Activated CD4-positive, CD25-positive, alpha-beta regulatory T cell treated with anti-CD3 and anti-CD28 coated beads, Interleukin-2, amount 50 U/mL, for 16 hours (primary cell): ENCODE data around the gene ZNF429.
"Not testable (repeated sequence)": the region's sequence is repeated elsewhere in the genome, so short reads cannot be mapped to it uniquely, and the experiment has no call there.

Source experiments
- DNase-seq: peaks from one replicate; pipeline ENCODE4 v3.0.0-alpha.2; 2020; ENCODE audit warnings: low read depth, low spot score

ZNF429 gene

DNA sequence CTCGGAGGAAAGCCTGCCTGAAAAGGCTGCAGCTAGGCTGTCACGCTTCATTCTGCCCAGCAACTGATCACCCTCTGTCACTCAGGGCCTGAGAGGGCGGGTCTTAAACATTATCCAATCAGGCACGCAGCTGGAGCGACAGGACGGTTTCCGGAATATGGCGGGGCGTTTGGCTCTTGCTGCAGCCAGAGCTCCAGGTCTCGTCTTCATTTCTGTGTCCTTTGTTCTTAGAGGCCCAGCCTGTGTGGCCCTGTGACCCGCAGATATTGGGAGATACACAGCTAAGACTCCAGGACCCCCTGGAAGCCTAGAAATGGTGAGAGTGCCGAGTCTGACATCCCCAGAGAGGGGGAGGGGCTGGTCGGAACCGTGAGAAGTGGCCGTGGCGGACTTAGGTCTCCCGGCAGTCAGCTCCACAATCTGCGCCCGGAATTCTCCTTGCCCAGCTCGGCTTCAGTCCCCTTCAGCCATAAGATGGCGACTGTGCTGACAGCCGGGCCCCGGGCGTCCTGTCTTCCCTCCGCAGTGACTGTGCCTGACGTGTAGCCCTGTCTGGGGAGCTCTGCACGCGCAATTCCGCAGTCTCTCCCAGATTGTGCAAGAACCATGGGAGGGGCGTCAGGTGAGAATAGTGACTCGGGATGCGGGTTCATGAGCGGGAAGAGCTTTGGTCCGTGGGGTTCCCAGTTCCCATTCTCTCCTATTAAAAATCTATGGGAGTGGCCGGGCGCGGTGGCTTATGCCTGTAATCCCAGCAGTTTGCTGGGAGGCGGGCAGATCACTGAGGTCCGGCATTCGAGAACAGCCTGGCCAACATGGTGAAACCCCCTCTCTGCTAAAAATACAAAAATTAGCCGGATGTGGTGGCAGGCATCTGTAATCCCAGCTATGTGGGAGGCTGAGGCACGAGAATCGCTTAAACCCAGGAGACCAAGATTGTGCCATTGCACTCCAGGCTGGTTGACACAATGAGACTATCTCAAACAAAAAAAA lies at the start of gene ZNF429:
Gene ZNF429, plus strand, starts transcription at position 144 of the 993 bp plus-strand sequence. Its CDS starts 170 bp downstream, at position 314.
- DNase-seq, result peak; percentile 83

DNA sequence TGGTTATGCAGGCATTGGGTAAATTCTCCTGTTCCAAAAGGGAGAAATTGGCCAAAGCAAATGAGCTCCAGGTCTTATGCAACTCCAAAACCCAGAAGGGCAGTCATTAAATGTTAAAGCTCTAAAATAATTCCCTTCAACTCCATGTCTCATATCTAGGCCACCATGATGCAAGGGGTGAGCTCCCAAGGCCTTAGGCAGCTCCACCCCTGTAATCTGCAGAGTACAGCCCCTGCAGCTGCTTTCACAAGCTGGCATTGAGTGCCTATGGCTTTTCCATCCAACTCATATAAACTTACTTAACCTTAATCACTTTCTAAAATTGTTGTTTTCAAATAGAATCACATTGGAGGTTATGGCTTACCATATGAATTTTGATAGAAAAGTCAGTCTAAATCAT lies 44.7 kb upstream of the ZNF429 start:
- DNase-seq, result no peak

DNA sequence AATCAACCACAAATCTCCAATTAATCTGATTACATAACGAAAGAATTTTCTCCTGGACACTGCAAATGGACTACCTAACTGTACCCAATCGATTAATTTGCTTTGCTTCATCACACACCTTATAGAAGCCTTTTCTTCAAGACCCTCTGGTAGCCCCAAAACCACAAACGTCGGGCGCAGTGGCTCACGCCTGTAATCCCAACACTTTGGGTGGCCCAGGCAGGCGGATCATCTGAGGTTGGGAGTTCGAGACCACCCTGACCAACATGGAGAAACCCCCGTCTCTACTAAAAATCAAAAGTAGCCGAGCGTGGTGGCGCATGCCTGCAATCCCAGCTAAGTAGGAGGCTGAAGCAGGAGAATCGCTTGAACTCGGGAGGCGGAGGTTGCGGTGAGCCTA lies 42.9 kb upstream of the ZNF429 start:
- DNase-seq, result no peak

DNA sequence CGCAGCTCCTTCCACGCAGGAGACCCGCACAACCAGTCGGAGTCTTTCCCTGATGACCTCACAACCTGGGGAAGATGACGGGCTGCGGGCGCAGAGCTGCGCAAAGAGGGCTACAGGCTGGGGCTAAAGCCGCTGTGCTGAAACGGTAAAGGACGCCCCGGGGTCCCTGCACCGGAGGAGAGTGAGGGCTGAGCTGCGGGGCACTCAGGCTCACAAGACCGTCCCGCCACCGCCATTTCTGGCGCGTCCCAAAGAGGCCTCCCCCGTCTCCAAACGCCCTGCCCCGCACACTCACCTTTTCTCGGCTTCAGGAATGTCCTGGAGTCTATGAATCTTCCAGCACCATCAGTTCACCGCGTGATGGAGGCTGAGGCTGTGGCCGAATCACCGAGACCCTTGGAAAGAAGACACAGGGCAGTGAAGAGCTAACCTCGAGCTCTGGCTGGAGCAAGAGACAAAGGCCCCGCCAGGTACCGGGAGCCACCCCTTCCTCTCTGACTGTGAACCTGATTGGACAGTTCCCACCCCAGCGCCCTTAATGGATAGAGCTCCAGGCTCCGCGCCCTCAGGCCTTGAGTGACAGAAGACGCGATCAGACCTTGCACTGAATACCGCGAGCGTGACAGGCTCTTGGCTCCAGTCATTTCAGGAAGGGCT lies 41.8 kb upstream of the ZNF429 start:
- DNase-seq, result no peak

DNA sequence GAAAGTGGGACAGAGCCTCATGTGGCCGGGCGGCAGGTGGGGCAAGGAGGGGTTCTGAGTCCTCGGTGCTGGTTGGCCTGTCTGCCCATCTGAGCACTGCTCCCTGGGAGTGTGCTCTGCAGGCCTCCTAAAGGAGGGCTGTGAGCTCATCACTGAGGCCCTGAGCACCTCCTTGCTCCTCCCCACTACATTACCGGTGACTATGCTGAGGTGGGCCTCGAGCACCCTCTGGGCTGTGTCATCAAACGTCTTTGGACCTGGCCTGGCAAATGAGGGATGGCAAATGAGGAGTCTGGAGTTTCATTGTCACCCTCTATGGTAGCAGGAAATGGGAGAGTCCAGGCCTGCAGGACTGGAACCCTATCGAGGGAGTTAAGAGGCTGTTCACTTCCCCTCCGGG lies 38.8 kb upstream of the ZNF429 start:
- no peak for DNase-seq

DNA sequence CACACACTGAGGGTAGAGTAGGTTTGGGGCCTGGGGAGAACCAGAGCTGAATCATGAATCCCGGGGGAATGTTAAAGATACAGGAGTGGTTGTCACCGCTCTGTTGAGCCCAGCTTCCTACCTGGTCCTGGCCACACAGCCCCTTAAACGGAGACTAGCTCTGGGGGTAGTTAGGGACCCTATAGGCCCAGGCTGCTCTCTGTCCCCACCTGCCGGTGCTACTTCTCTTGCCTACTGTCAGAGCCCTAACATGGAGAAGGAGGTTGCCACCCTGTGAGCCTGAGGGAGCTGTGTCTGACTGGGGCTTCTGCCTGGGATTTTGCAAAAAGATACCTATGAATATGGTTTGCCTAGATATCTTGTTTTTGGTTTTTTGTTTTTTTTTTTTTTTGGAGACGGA lies 36.6 kb upstream of the ZNF429 start:
- no peak for DNase-seq

DNA sequence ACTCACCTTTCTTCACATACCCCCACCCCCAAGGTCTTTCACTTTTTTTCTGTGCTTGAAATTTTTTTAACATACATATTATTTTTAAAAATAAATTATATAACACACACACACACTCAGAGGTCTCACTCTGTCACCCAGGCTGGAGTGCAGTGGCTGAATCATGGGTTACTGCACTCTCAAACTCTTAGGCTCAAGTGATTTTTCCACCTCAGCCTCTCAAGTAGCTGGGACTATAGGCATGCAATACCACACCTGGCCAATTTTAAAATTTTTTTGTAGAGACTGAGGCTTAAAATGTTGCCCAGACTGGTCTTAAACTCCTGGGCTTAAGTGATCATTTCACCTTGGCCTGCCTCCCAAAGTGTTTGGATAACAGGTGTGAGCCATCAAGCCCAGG lies 32.9 kb upstream of the ZNF429 start:
- DNase-seq, result no peak

DNA sequence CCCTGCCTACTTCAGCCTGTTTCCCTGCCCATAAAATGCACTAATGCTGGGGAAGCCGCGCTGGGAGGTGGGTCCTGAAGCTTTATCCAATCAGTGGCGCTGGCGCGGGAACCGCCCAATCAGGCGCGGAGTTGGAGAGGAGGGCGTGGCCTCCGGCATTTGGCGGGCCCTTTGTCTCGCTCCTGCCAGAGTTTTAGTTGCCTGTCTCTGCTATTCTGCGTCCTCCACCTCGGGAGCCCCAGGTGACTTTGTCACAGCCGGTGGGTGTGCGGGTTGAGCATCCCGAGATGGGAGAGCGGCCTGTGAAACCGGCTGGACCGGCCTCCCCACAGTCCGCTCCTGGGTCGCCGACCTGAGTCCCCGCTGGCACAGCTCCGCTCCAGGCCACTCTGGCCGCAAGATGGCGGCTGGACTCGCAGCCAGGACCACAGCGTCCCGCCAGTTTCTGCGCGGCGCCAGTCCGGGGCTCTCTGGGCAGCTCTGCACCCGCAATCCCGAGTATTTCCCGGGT lies 30.7 kb upstream of the ZNF429 start:
- DNase-seq, result peak; percentile 42

DNA sequence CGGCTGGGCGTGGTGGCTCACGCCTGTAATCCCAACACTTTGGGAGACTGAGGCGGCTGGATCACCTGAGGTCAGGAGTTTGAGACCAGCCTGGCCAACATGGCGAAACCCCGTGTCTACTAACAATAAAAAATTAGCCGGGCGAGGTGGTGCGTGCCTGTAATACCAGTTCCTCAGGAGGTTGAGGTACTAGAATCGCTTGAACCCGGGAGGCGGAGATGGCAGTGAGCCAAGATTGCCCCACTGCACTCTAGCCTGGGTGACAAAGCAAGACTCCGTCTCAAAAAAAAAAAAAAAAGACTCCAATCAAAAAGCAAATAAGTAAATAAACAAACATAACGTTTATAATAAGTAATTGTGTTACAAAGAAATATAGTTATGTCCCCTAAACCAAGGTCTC lies 23.0 kb upstream of the ZNF429 start:
- not testable (repeated sequence) for DNase-seq

DNA sequence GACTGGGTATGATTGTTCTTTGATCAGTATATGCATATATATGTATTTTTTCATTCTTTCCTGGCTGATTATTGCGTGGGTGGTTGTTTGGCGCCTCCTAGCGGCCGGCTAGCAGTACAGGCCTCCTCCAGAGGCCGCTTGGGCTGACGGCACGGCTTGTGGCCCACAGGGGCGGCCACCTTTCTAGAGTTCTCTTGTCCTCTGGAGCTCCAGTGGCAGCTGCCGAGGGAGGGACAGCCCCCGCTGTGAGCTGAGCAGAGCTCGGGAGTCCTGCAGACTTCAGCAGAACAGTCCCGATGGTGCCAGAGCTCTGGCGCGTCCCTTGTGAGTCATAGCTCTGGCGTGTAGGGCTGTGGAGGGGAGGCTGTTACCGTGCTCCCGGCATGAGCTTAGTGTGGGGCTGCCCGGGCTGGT lies 22.5 kb upstream of the ZNF429 start:
- DNase-seq, result peak; percentile 26

DNA sequence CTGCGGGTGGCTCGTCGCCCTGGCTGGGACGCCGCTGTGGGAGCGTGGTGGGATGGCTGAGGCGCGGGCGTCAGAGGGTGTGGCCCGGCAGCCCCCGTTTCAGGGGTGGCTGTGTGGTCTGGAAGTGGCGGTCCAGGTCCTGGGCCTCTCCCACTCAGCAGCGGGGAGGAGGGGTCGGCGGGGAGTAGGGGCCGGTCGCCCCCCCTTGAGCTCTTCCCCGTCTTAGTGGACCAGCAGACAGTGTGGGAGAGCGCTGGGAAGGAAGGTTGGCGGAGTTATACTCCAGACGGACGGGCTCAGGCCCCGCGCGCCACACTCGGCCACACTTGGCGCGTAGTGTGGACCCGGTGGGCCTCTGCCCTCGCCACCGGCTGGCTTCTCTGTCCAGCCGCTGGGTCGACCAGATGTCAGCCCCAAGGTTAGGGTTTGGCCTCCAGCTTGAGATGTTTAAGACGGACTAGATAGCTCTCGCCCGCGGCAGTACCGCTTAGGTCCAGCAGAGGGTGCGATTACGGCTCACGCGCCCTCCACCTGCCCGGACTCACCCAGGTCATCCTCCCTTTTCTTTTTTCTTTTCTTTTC lies 21.7 kb upstream of the ZNF429 start:
- peak; percentile 25 for DNase-seq

DNA sequence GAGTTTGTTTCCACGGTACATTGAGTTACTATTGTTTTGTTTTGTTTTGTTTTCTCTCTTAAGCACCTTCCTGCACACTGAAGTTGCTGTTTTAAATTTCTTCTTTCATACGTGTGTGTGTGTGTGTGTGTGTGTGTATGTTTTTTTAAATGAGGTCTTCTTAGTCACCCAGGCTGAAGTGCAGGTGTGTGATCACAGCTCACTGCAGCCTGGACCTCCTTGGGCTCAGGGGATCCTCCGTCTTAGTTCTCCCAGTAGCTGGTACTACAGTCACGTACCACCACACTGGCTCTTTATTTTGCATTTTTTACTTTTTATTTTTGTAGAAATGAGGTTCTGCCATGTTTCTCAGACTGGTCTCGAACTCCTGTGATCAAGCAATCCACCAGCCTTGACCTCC lies 20.8 kb upstream of the ZNF429 start:
- DNase-seq, result no peak

DNA sequence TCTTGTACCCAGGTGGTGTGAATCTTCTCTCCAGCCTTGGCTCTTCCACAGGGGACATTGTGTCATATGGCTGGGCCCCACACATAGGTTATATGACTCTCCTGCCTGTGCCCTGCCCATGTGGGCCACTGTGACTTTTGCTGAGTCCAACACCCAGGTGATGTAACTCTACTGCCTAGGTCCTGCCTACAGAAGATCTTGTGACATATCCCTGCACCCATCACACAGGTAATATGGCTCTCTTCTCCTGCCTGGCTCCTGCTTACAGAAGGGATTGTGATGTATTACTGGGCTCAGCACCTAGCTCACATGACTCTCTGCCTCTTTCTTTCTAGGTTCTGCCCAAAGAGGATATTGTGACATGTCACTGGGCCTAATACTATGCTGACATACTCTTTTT lies 19.5 kb upstream of the ZNF429 start:
- DNase-seq, result no peak

DNA sequence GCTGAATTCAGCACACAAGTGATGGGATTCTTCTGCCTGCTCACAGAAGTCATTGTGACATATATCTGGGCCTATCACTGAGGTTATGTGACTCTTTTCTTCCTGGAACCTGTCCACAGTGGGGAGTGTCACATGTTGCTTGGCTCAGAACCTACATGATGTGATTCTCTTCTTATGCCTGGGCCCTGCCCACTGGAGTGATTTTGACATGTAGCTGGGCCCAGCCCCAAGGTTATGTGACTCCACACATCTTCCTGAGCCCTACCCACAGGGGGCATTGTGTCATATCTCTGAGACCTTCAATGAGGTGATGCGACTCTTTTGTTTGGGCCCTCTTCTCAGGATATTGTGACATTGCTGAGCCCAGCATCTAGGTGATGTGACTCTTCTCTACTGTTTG lies 17.4 kb upstream of the ZNF429 start:
- DNase-seq, result no peak

DNA sequence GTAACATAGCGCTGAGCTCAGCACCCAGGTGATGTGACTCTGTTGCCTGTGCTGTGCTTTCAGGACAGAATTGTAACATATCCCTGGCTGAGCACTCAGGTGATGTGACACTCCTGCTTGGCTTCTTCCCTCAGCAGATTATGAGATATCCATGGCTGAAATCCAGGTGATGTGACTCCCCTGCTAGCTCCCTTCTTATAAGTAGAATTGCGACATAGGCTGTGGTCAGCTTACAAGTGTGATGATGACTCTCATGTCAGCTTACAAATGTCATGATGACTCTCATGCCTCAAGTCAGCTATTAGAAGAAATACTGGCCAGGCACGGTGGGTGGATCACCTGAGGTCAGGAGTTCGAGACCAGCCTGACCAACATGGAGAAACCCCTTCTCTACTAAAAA lies 14.3 kb upstream of the ZNF429 start:
- DNase-seq, result no peak

DNA sequence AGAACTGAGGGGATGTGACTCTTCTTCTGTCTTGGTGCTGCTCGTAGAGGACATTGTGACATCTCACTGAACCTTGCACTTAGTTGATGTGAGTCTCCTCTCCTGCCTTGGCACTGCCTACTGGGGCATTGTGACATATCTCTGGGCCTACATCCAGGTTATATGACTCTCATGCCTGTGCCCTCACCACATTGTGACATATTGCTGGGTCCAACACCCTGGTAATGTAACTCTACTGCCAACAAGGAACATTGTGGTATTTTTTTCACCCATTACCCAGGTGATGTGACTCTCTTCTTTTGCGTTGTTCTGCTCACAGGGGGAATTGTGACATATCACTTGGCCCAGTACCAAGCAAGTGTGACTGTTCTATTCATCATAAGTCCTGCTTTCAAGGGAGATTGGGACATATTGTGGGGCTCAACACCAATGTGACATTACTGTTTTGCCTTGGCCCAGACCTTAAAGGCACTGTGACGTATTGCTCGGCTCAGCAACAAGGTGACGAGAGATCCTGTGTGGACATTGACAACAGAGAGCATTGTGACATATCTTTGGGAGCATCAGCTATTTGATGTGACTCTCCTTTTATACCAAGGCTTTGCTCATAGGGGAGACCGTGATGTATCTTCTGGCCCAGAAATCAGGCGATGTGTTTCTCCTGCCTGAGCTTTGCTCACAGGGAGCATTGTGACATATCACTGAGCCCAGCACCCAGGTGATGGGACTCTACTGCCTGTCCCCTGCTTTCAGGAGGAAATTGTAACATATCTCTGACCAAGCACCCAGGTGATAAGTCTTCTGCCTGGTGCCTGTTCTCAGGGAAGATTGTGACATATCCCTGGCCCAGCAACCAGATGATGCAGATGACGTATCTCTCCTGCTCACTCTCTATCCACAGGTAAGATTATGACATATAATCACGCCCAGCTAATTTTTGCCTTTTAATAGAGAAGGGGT lies 12.2 kb upstream of the ZNF429 start:
- no peak for DNase-seq

DNA sequence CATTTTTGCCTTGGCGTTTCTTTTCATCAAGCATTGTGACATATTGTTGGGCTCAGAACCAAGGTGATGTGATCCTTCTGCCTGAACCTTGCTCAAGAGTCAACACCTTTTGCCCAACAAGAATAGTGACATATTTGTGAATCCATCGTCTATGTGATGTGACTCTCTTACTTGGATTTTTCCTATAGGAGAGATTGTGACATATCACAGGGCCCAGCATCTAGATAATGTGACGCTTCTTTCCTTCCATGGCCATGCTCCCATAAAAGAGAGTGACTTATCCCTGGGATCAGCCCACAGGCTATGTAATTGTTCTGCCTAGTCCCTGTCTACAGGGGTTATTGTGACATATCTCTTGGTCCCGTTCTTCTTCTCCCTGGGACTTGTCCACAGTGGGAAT lies 8.5 kb upstream of the ZNF429 start:
- no peak for DNase-seq

DNA sequence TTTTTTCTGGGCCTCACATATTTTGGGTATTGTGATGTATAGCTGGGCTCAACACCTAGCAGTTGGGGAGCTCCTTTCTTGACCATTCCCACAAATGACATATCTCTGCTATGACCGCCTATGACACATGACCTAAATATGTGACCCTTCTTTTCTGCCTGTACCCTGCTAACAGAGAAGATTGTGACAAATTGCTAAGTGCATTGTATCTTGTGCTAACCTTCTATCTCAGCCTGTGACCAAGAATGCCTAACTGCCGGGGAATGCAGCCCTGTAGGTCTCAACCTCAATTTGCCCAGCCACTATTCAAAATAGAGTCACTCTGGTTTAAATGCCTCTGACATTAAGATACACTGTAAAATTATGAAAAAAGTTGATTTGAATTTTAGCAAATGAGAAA lies 6.8 kb upstream of the ZNF429 start:
- DNase-seq, result no peak

DNA sequence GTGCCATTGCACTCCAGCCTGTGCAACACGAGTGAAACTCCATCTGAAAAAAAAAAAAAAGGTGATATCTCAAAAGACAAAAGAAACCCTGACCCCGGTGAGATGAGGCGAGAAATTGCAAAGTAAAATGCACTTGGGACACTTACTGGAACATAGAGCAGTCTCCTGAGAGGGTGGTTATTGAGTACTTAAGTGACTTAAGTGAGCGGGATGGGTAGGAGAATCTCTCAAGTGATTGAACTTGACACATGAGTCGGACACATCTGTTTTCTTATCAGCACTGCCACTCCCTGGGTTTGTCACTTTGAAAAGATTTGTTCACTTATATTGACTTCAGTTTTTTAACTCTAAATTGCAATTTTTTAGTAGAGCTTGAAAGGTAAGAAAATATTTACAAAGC lies 2.8 kb downstream of the ZNF429 start:
- DNase-seq, result no peak

DNA sequence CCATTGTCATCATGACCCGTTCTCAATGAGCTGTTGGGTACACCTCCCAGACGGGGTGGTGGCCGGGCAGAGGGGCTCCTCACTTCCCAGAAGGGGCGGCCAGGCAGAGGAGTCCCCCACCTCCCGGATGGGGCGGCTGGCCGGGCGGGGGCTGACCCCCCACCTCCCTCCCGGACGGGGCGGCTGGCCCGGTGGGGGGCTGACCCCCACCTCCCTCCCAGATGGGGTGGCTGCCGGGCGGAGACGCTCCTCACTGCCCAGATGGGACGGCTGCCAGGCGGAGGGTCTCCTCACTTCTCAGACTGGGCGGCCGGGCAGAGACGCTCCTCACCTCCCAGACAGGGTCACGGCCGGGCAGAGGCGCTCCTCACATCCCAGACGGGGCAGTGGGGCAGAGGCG lies 5.7 kb downstream of the ZNF429 start:
- DNase-seq, result not testable (repeated sequence)

DNA sequence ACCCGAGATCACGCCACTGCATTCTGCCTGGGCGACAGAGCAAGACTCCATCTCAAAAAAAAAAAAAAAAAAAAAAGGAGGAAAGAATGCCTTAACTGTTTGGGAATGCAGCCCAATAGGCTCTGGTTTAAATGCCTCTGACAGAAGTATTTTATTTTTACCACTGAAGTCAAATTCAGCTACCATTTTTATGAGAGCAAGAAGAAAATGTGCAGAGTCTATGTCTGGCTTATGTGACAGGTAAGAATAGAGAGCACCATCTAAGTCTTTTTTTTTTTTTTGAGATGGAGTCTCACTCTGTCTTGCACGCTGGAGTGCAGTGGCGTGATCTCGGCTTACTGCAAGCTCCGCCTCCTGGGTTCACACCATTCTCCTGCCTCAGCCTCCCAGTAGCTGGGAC lies 7.2 kb downstream of the ZNF429 start:
- not testable (repeated sequence) for DNase-seq
